Activated CD4-positive, alpha-beta T cell treated with anti-CD3 and anti-CD28 coated beads for 24 hours (primary cell): ENCODE data around the gene FBXL15.

Source experiments
- DNase-seq, 2 donors: peaks; one replicate each; pipeline ENCODE4 v3.0.0-alpha.2; 2020; ENCODE audit warnings: low read depth in 2 of 2

Gene FBXL15

GRCh38 chr10:102410429-102411073 lies 10.1 kb upstream of the FBXL15 start:
- peak; percentile 46 to 67 for DNase-seq

GRCh38 chr10:102411341-102412255 lies 9.0 kb upstream of the FBXL15 start:
- no peak for DNase-seq

DNA sequence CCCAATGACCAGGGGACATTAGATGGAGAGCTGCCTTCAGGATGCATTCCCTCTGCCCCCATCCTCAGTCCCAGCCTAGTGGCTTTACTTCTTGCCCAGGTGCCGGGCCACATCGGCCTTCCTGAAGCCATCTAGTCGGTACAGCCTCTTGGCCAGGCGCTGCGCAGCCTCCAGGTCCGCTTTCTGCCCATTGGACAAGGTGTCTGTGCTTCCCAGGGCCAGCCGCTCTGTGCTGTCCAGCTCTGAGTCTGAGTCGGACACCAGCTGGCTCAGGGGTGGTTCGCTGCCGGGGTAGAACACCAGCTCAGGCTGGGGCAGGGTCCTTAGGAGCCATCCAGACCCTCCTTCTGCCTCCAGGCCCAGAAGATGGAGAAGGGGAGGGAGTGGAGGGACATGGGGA lies 8.3 kb upstream of the FBXL15 start:
- DNase-seq: no peak

DNA sequence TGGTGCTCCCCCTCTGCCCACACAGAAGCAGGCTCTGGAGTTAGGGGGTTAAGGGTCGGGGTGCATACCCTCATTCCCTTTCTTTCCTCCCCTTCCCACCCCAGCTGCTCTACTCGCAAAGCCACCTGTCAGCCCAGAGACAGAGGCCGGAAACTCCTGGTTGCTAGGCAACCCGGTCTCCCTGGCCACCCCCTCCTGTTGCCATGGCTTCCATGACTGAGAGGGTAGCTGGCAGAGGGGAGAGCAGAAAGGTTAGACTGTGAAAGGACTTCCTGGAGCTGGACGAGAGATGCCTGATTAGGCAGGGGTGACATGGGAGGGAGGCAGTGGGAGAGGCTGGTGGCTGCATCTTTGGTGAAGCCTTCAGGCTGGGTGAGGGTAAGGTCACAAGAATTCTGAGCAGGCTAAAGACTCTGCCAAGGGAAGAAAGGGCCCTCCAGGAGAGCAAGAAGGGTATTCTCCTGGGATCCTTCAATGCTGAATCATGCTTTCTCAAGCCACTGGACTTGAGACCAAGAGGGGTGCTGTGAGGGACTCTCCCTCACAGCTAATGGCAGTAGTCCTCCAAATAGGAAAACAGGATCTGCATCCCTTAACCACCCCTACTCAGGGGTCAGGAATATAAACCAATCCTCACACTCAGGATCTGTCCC lies 7.5 kb upstream of the FBXL15 start:
- no peak for DNase-seq

DNA sequence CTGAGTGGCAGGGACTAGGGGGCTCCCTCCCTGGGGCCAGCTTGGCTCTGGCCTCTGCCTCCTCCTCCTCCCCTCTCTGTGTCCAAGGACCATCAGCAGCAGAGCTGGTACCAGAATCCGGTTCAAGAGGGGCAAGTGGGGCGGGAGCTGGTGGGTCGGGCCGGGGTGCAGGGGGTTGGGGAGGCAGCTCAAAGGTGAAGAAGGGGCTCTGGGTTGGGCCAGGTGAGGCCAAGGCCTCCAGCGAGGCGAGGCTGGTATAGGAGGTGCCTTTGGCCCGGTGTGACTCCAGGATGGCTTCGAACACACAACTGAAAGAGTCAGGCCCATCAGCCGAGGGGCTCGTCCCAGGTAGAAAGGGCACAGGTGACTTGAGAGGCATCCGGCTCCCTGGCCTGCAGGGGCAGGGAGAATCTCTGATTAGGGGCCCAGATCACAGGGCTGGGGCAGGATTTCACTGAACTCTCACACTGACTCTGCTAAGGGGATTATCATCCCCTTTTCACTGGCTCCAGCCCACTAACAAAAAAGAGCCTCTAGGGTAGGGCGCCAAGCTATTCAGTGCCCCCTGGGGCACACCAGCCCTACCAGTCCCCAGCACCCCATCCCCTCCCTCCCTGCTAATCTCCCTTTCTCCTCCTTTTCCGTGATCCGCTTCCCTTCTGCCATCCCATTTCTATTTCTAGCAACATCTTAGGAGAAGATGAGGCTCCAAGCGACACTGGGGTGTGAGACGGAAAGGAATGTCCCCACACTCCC lies 6.7 kb upstream of the FBXL15 start:
- DNase-seq: no peak

DNA sequence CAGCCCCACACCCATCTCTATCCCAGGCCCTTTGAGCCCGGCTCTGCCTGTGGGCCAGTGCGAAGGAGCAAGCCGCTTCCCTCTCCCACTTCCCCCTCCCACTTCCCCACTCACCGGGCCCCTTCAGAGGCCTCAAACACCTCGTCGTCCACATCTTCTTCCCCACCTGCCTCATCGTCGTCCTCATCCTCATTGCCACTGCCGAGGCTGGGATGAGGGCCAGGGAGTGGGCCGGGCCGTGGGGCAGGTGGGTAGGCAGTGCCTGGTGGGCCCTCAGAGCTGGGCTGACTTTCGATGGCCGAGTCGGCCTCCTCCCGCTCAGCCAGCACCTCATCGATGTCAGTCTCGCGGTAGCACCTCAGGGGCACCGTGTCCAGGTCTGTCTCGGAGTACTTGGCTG lies 5.9 kb upstream of the FBXL15 start:
- no peak for DNase-seq

- no peak for DNase-seq
These were observed 4.4 kb upstream of the FBXL15 start for GRCh38 chr10:102416283-102416682.

DNA sequence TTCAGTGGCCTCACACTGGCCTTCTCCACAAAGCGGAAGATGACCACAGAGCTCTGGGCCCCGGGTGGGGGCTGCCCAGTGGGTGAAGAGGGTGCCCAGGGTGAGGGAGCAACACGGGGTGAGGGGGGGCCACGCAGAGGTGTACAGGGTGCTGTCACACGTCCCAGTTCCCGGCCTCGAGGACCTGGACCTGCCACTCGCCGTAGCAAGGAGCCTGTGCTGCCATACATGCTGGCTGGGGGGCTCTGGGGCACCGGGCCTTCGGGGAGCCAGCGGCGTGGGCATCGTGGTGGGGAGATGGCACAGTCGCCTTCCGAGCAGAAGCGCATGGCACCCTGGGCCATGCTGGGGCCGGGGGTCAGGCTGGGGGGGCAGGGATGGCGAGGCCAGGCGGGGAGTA lies 3.9 kb upstream of the FBXL15 start:
- no peak for DNase-seq

GRCh38 chr10:102418622-102419268 lies 1.9 kb upstream of the FBXL15 start, which contains the start of gene PSD:
TSS of gene PSD (minus strand) at chr10:102418785. CDS start at chr10:102417038, 1,747 bp downstream.
- no peak for DNase-seq

DNA sequence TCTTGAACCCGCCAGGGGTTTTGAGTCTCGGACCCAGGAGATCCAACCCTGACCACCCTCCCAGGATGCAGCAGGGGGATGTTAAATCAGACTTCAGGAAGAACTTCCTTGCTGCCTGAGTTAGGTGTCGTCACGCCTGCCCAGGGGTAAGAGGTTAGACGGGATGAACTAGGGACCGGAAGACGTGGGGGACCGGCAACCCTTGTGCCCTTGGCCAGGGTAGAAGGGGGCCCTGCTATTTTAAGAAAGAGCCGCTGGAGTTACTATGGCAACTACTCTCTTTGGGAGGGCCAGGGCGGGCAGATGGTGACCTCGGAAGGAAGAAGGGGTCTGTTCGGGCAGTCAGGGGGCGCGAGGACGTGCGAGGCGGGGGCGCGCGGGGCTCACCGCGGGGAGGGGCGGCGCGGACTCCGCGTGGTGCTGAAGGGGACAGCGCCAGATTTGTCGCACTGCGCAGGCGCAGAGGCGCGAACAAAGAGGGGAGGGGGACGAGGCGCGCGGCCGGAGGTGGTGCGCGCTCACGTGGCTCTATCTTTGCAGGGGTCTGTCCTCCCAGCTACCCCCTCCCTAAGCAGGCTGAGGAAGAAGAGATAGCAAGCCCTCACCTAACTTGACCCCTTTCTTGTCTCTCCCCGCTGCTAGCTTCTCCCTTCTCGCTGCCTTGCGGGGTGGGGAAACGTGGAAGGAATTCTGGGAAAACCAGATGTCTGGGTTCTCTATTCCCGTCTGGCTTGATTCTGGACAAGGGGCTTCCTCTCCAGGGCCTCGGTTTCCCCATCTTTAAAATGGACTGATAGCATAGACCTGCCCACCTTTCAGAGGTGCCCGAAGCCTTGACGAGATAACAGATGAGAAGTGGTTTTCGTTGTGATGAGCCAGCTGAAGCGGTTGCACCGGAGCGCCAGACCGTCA lies 1.1 kb upstream of the FBXL15 start:
- DNase-seq: peak in 1 of 2 donors; percentile 58

DNA sequence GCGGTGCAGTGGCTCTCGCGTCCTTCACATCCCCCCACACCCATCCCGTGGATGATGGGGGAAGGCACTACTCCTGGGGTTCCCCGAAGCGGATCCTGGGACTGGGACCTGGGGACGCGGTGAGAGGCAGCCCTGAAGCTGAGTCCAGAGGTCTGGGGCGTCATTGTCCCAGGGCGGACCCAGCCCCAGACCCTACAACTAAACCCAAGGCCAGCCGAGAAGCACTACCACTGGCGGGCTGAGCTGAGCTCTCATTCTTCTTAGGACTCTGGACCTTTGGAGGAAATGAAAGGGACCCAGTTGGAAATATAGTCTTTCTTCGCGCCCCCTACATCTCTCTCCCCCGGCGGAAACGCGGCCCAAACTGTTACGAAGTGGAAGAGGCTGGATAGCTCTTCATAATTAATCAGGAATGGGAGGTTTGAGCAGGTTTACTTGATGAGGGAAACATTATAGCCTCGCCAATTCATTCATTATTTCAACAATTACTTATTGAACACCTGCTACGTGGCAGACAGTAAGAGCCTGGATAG lies 389 bp upstream of the FBXL15 start:
- no peak for DNase-seq

- no peak for DNase-seq
These were observed 796 bp downstream of the FBXL15 start for GRCh38 chr10:102421507-102421756.

- DNase-seq: no peak
These were observed 1.3 kb downstream of the FBXL15 start for GRCh38 chr10:102421757-102422512.

- peak in 1 of 2 donors; percentile 58 for DNase-seq
These were observed 2.0 kb downstream of the FBXL15 start for GRCh38 chr10:102422545-102423129.

DNA sequence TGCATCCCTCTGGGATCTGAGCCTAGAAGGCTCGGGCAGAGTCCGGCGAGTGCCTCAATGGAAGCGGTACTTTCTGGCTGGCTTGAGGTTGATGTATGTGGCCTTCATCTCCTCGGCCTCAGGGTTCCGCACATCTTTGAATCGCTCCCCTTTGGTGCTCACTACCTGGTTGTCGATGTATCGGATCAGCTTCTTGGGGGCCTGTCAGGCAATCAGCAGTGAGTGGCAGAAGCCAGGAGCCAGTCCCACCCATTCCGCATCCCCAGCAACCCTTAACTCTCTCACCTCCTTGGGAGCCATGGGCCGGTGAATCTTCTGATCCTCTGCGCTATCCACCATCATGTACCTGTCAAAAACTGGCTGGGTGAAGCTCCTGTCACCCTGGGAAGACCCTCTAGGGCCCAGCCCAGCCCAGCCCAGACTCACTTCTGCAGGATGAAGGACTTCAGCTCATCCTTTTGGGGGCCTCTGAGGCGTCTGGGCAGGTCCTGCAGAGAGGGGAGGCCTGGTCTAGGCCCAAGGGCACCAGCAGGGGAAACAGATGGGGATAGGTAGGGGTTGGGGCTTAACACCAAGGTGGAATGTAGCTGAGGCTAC lies 2.8 kb downstream of the FBXL15 start:
- DNase-seq: no peak

- DNase-seq: no peak
These were observed 3.5 kb downstream of the FBXL15 start for GRCh38 chr10:102424145-102424544.

GRCh38 chr10:102424916-102425315 lies 4.3 kb downstream of the FBXL15 start:
- DNase-seq: no peak

DNA sequence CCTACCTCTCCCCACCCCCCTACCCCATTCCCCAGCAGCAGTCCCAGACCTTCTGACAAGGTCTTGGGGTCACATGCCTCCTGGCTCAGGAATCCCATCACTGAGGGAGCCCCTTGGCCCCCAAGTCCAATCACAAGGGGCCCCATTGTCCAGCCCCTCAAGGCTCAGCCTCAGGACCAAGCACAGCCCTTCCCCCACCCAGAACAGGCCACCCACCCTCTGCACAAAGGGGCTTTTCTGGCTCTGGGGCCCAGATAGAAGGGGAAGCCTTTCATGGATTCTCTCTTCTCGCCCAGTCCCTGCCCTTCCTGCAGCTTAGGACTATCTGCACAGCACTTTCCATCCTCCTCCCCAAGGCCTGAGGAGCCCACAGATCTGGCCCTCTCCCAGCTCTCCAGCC lies 4.8 kb downstream of the FBXL15 start:
- DNase-seq: no peak

DNA sequence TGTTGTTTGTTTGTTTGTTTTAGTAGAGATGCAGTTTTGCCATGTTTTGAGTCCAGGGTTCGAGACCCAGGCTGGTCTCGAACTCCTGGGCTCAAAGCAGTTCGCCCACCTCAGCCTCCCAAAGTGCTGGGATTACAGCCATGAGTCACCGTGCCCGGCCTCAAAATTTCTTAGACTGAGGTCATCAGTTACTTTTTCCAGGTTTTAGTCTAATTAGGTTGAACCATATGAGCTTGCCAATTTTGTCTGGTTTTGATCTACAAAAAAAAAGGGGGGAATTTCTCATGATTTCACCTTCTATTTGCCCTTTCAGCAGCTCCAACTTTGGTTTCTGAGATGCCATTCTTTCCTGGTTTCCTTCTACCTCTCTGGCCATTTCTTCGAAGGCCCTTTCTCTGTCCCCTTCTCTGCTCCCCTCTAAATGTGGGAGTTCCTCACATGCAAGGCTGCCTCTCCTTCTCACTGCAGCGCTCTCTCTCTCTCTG lies 6.2 kb downstream of the FBXL15 start:
- no peak for DNase-seq
